ENCODE measurements around the gene PRLH. TPM values are rescaled to one million over a fixed set of nuclear protein-coding genes. Genes with fewer than 3 reads are reported as not detected.

PRLH gene
- total and polyA plus RNA-seq, 2 of the 13 experiments (the other 11 are each of a cell fraction or from before 2014, with no cell fraction given) = not detected

GRCh38 chr2:237585590-237586221, 19.3 kb downstream of the PRLH start (continued):
- TF ChIP-seq PRDM10 (CRISPR knock-in tag; IDR thresholded peaks at IDR 0.05; ENCODE audit: low read depth) (no peak), ZNF12 (CRISPR knock-in tag; IDR thresholded peaks at IDR 0.05) (peak; percentile 14; the same call in 1 of the 2 replicates), RFXANK (CRISPR knock-in tag; IDR thresholded peaks at IDR 0.05) (no peak), MAZ (IDR thresholded peaks at IDR 0.05; ENCODE audit: borderline replicate concordance, low read depth, low read length) (peak; percentile 70; the same call in 1 of the 2 replicates), MAZ (CRISPR knock-in tag; IDR thresholded peaks at IDR 0.05; ENCODE audit: low read depth) (peak; percentile 93), CBX5 (CRISPR knock-in tag; IDR thresholded peaks at IDR 0.05; ENCODE audit: borderline replicate concordance) (peak; percentile 72; the same call in 1 of the 2 replicates), ZNF431 (CRISPR knock-in tag; IDR thresholded peaks at IDR 0.05; ENCODE audit: borderline replicate concordance, low read depth) (peak; percentile 93), ZSCAN12 (CRISPR knock-in tag; IDR thresholded peaks at IDR 0.05) (0 out of 2 replicates have a peak, but pooled peaks have one; percentile 34), DR1 (CRISPR knock-in tag; IDR thresholded peaks at IDR 0.05) (no peak), NONO (IDR thresholded peaks at IDR 0.05) (no peak), NONO (CRISPR knock-in tag; conservative IDR thresholded peaks at IDR 0.05) (peak; percentile 97), USF2 (IDR thresholded peaks at IDR 0.05; ENCODE audit: low read depth, low read length) (no peak), USF2 (CRISPR knock-in tag; IDR thresholded peaks at IDR 0.05; ENCODE audit: borderline replicate concordance) (no peak; the same call in 1 of the 2 replicates), ZNF7 (CRISPR knock-in tag; IDR thresholded peaks at IDR 0.05) (no peak), ZBTB25 (CRISPR knock-in tag; IDR thresholded peaks at IDR 0.05) (peak; percentile 79; the same call in 1 of the 2 replicates), ZNF362 (CRISPR knock-in tag; IDR thresholded peaks at IDR 0.05; ENCODE audit: borderline replicate concordance) (peak; percentile 64; the same call in 1 of the 2 replicates), ZNF10 (CRISPR knock-in tag; IDR thresholded peaks at IDR 0.05; ENCODE audit: borderline replicate concordance, low read depth) (no peak), KDM6A (CRISPR knock-in tag; IDR thresholded peaks at IDR 0.05; ENCODE audit: low read depth) (peak; percentile 72), AGO1 (IDR thresholded peaks at IDR 0.05; ENCODE audit: low read depth, low read length, poor library complexity, severe bottlenecking) (no peak), AHR (CRISPR knock-in tag; IDR thresholded peaks at IDR 0.05) (no peak)
